IMR-90 (cell line): Measurements from ENCODE around the gene CBFA2T3.

Source experiments
- MAFK ChIP-seq: IDR thresholded peaks from 2 replicates; pipeline ENCODE4 v1.6.1; 2012; ENCODE audit warnings: low read depth, low read length, improper control_type of control experiment
- MXI1 ChIP-seq: IDR thresholded peaks from 2 replicates; pipeline ENCODE4 v1.6.1; 2012; ENCODE audit warnings: low read depth, mild to moderate bottlenecking, low read length, moderate library complexity, borderline replicate concordance
- POLR2A ChIP-seq: IDR thresholded peaks from 2 replicates; pipeline ENCODE4 v1.6.1; 2012; ENCODE audit warnings: mild to moderate bottlenecking, low read depth, low read length
- RAD21 ChIP-seq: IDR thresholded peaks from 2 replicates; pipeline ENCODE4 v1.6.1; 2012; ENCODE audit warnings: low read length, improper control_type of control experiment
- RFX5 ChIP-seq: IDR thresholded peaks from 2 replicates; pipeline ENCODE4 v1.8.0; 2012; ENCODE audit warnings: low read depth, mild to moderate bottlenecking, low read length, moderate library complexity
- USF2 ChIP-seq: fragments of 150-350 bp; IDR thresholded peaks from 2 replicates; pipeline ENCODE4 v1.6.1; 2017; ENCODE audit warnings: mild to moderate bottlenecking, antibody characterized with exemption, low read length, low read depth
- TF ChIP-seq, protein P1 (sequence below): conservative IDR thresholded peaks from 2 replicates; pipeline ENCODE4 v1.5.1; 2012; ENCODE audit warnings: mild to moderate bottlenecking, low read depth, low read length, improper control_type of control experiment

DNA sequence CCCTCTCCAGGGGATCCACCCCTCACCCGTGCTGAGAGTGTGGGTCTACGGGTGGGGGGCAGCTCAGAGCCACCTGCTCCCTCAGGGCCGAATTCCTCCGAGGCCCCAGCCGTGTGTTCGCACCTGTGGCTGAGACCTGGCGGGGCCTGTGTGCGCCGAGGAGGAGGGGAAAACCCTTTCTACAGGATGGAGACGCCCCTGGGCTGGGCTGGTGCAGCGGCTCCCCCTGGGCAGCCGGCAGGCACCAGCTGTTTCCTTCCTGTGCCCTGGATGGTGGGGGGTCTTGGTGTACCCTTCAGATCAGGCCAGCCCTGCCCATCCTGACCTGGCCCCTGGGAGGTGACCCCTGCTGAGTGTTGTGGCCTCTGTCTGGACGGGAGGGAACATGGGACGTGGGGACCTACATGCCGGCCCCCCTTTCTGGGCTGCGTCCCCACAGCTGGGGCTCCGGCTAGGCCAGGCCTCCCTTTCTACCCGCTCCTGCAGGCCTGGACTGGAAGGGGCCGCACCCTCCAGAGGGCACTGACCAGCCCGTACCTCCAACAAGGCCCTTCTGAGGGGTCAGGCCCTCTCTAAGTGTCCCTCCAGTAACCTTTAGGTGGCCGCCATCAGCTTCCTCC, 82.2 kb downstream of the CBFA2T3 start:
- TF ChIP-seq RFX5: no peak
- TF ChIP-seq MAFK: no peak
- TF ChIP-seq, protein P1, sequence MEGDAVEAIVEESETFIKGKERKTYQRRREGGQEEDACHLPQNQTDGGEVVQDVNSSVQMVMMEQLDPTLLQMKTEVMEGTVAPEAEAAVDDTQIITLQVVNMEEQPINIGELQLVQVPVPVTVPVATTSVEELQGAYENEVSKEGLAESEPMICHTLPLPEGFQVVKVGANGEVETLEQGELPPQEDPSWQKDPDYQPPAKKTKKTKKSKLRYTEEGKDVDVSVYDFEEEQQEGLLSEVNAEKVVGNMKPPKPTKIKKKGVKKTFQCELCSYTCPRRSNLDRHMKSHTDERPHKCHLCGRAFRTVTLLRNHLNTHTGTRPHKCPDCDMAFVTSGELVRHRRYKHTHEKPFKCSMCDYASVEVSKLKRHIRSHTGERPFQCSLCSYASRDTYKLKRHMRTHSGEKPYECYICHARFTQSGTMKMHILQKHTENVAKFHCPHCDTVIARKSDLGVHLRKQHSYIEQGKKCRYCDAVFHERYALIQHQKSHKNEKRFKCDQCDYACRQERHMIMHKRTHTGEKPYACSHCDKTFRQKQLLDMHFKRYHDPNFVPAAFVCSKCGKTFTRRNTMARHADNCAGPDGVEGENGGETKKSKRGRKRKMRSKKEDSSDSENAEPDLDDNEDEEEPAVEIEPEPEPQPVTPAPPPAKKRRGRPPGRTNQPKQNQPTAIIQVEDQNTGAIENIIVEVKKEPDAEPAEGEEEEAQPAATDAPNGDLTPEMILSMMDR: no peak
- TF ChIP-seq POLR2A: no peak
- TF ChIP-seq RAD21: no peak
- no peak for TF ChIP-seq MXI1
- TF ChIP-seq USF2: no peak
